NCI-H2227 treated with DMSO at 0.1 percent for 48 hours (cell line): ENCODE results near the gene ASIC1.

Source experiments
- DNase-seq: peaks from one replicate; lab custom pipeline; 2025; lab: John Stamatoyannopoulos, UW

The ASIC1 gene

GRCh38 chr12:50041062-50041860 is 16.1 kb upstream of the ASIC1 start:
- DNase-seq = no peak

GRCh38 chr12:50041962-50042361 is 15.4 kb upstream of the ASIC1 start:
- no peak for DNase-seq

GRCh38 chr12:50042693-50043092 is 14.7 kb upstream of the ASIC1 start:
- no peak for DNase-seq

GRCh38 chr12:50043308-50043707 is 14.1 kb upstream of the ASIC1 start:
- DNase-seq = no peak

GRCh38 chr12:50043854-50044253 is 13.5 kb upstream of the ASIC1 start:
- no peak for DNase-seq

GRCh38 chr12:50047693-50048250 is 9.6 kb upstream of the ASIC1 start:
- DNase-seq = no peak

- DNase-seq = no peak
Measured at GRCh38 chr12:50049254-50050118, 7.9 kb upstream of the ASIC1 start.

- no peak for DNase-seq
Measured at GRCh38 chr12:50050119-50050385, 7.3 kb upstream of the ASIC1 start.

- peak; percentile 3 for DNase-seq
Measured at GRCh38 chr12:50050410-50051098, 6.8 kb upstream of the ASIC1 start.

GRCh38 chr12:50051101-50051806 is 6.1 kb upstream of the ASIC1 start:
- DNase-seq = no peak

- no peak for DNase-seq
Measured at GRCh38 chr12:50052544-50052943, 4.9 kb upstream of the ASIC1 start.

- no peak for DNase-seq
Measured at GRCh38 chr12:50052964-50053363, 4.4 kb upstream of the ASIC1 start.

- no peak for DNase-seq
Measured at GRCh38 chr12:50053583-50053982, 3.8 kb upstream of the ASIC1 start.

- peak; percentile 23 for DNase-seq
Measured at GRCh38 chr12:50055831-50056638, 1.4 kb upstream of the ASIC1 start.

GRCh38 chr12:50056639-50056976 is 788 bp upstream of the ASIC1 start:
- no peak for DNase-seq

GRCh38 chr12:50057896-50058670 is 687 bp downstream of the ASIC1 start:
- no peak for DNase-seq

- no peak for DNase-seq
Measured at GRCh38 chr12:50058743-50059312, 1.4 kb downstream of the ASIC1 start.

- no peak for DNase-seq
Measured at GRCh38 chr12:50059440-50060119, 2.2 kb downstream of the ASIC1 start.

GRCh38 chr12:50060120-50060468 is 2.7 kb downstream of the ASIC1 start:
- no peak for DNase-seq

- no peak for DNase-seq
Measured at GRCh38 chr12:50061171-50061570, 3.8 kb downstream of the ASIC1 start.
